Measurements from ENCODE around the gene NOTCH2. TPM values are rescaled to one million over a fixed set of nuclear protein-coding genes. Genes with fewer than 3 reads are reported as not detected.
"Not testable (repeated sequence)": the region's sequence is repeated elsewhere in the genome, so short reads cannot be mapped to it uniquely, and the experiment has no call there.

The NOTCH2 gene
- total RNA-seq, 1 experiment from 2014 or later, result 107 TPM

GRCh38 chr1:120068683-120069066 is 787 bp downstream of the NOTCH2 start:
- DNase-seq (ENCODE audit: low read depth), result not testable (repeated sequence)

GRCh38 chr1:120048208-120048607 is 21.3 kb downstream of the NOTCH2 start:
- peak; percentile 53 for DNase-seq (ENCODE audit: low read depth)

DNA sequence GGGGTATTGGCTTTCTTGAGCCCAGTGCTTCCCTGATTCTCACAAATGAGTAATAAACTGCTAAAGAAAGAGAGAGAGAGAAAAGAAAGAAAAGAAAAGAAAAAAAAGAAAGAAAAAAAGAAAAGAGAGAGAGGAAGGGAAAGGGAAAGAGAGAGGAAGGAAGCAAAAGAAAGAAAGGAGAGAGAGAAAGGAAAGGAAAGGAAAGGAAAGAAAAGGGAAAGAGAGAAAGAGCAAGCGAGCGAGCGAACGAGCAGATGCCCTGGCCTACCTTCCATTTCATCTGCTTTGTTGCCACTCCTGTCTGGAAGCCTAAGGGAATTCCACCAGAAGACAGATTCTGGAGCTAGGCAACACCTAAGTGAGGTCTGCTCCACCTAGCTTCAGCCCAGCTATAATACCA is 27.7 kb downstream of the NOTCH2 start:
- not testable (repeated sequence) for DNase-seq (ENCODE audit: low read depth)

GRCh38 chr1:120032253-120032652 is 37.2 kb downstream of the NOTCH2 start:
- not testable (repeated sequence) for DNase-seq (ENCODE audit: low read depth)

GRCh38 chr1:120023791-120024190 is 45.7 kb downstream of the NOTCH2 start:
- not testable (repeated sequence) for DNase-seq (ENCODE audit: low read depth)

DNA sequence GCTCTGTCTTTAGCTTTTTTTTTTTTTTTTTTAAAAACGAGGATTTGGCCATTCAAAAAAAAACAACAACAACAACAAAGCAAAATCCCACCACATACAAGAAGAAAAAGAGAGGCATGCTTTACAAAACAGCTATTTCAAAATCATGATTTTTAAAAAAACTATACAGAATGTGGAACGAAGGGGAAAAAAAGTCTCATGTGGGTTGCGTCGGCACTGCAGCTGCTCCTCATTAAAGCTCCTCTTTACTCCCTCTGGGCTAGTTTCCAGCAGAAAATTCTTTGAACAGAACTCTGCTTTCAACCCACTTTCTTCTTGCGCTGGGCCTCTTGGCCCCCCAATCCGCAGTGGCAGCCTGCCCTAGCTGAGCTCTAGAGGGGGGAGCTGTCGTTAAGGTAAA is 54.5 kb downstream of the NOTCH2 start:
- DNase-seq (ENCODE audit: low read depth), result not testable (repeated sequence)

DNA sequence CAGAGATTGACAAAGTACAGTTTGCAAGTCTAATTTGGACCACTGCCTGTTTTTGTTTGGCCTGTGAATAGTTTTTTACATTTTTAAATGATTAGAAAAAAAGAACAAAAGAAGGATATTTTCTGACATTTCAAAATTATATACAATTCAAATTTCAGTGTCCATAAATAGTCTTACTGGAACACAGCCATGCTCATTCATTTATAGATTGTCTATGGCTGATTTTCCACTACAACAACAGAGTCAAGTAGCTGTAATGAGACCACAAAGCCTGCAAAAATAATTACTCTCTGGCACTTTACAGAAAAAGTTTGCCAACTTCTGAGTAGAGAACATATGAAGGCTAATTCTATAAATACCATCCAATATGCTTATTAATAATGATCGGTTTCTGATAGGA is 61.1 kb downstream of the NOTCH2 start:
- not testable (repeated sequence) for DNase-seq (ENCODE audit: low read depth)

- not testable (repeated sequence) for DNase-seq (ENCODE audit: low read depth)
Observed at GRCh38 chr1:120007850-120008249, 61.6 kb downstream of the NOTCH2 start.

GRCh38 chr1:120001035-120001434 is 68.4 kb downstream of the NOTCH2 start:
- DNase-seq (ENCODE audit: low read depth), result not testable (repeated sequence)

DNA sequence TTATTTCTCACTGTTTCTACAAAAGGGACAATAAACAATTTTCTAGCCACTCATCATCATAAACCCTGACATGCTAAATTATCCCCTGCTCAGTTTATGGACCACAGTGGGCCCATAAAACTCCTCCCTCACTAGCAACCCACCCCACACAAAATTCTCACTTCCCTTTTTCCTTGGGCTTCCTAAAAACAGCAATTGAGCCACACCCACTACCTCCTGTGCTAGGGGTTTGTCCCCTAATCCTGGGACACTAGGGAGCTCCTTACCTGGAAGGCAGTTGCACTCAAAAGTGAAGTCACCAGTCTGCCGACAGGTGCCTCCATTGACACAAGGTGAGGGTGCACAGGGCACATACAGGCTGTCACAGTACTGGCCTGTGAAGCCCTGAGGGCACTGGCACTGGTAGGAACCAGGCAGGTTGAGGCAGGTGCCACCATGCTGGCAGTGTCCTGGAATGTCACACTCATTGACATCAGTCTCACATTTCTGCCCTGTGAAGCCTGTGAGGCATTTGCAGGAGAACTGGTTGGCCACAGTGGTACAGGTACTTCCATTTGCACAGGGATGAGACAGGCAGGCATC is 72.6 kb downstream of the NOTCH2 start:
- DNase-seq (ENCODE audit: low read depth), result not testable (repeated sequence)

GRCh38 chr1:119995975-119996374 is 73.5 kb downstream of the NOTCH2 start:
- not testable (repeated sequence) for DNase-seq (ENCODE audit: low read depth)

GRCh38 chr1:119988306-119989062 is 81.0 kb downstream of the NOTCH2 start:
- DNase-seq (ENCODE audit: low read depth), result no peak

GRCh38 chr1:119987686-119988085 is 81.8 kb downstream of the NOTCH2 start:
- peak; percentile 21 for DNase-seq (ENCODE audit: low read depth)

GRCh38 chr1:119987112-119987511 is 82.3 kb downstream of the NOTCH2 start:
- peak; percentile 91 for DNase-seq (ENCODE audit: low read depth)

DNA sequence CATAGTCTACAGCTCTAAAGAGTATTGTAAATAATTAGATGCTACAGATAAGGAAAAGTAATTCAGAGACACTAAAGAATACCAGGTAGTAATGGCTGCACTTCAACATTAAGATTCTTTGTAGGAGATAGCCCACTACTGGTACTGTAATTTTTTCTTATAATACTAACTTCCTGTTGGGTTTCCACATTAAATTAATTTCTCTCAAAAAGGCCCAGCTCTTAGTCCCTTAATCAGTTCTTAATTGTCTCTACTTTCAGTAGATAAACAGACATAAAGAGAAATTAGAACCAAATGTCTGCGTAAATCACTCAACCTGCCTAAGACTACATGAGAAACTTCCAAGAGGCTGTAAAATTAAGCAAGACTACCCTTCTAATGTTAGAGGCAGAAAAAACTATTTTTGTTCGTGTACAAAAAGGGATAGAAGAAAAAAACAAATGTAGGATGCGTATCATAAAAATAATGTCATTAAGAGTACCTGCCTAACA is 83.4 kb downstream of the NOTCH2 start:
- no peak for DNase-seq (ENCODE audit: low read depth)

GRCh38 chr1:119984771-119985170 is 84.7 kb downstream of the NOTCH2 start:
- DNase-seq (ENCODE audit: low read depth), result no peak

GRCh38 chr1:119981986-119982815 is 87.3 kb downstream of the NOTCH2 start:
- DNase-seq (ENCODE audit: low read depth), result peak; percentile 81

DNA sequence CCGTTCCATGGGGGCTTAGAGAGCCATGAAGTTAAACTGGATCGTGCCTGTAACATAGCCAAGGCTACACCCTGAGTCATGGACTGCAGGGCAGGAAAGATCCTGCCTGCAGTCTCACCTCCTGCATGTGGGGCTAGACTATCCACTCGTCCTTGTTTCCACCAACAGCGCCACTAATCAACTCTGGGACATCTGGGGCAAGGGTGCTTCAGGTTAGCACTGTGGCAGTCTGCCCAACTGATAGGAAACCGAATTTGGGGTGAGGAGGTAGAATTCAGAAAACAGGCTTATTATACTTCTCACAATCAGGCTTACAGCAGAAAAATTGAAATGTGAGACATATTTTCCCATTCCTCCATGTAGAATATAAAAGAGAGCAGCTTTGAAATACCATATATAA is 88.0 kb downstream of the NOTCH2 start:
- no peak for DNase-seq (ENCODE audit: low read depth)

DNA sequence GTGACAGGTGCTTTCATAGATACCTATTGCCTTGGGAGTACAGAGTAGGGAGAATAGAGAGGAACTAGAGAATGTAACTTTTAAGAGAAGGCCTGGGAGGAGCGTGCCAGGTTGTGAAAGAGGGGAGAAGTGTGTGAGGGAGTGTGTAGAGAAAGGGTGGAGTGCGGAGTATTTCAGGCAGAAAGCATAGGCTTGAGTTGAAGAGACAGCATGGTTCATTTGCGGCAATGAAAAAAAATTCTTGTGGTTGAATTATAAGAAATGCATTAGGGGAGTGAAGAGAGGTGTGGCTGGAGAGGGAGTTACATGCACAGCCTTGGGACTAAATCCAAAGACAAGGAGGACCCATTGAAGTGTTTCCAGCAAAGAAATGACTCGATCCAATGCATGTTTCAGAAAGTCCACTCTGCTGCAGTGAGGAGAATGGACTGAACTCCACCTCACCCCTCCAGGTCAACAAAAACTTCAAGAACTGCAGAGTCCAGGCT is 91.4 kb downstream of the NOTCH2 start:
- DNase-seq (ENCODE audit: low read depth), result no peak

- not testable (repeated sequence) for DNase-seq (ENCODE audit: low read depth)
Observed at GRCh38 chr1:119977113-119977736, 92.2 kb downstream of the NOTCH2 start.

DNA sequence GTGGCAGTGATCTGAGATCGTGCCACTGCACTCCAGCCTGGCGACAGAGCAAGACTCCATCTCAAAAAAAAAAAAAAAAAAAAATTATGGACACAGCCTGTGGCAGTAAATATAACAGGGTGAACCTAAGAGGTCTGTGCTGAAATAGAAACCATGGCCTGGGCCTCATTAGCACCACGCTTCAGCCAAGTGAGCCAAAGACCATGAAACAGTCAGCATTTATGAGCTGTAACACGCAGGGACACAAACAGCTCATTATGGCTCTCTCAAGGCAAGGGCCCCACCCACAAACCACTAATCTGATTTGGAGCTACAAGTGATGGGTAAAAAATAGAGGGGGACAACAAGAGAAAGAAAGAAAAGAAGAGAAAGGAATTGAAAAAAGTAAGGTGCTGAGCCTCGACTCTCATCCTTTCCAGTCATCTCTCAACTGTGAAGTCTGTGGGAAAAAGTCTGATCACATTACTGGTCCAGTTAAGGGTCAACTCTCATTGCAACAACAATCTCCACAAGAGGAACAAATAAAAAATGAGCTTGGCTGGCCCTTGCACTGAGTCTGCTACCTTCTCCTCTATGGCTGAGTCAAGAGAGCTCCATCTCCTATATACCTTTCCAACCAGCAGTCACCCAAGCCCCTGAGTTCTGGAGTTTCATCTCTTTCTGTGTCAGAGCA is 93.7 kb downstream of the NOTCH2 start:
- not testable (repeated sequence) for DNase-seq (ENCODE audit: low read depth)
